Stimulated activated effector memory CD8-positive, alpha-beta T cell treated with anti-CD3 and anti-CD28 coated beads, Interleukin-12 subunit alpha, Interleukin-12 subunit beta, amount 100 ng/mL, for 72 hours (primary cell): Measurements from ENCODE around the gene TTN.

Experiments
- ATAC-seq: fragments of 150-1000 bp; cut with Tn5 transposase; 2 replicates; pipeline ENCODE4 v1.10.0; 2021
- DNase-seq, 2 donors: peaks; one replicate each; pipeline ENCODE4 v3.0.0; 2021 to 2022; ENCODE audit warnings: low spot score in 2 of 2
- H3K27ac Mint-ChIP-seq: one replicate; pipeline ENCODE4 v1.8.0; 2022; ENCODE audit warnings: mild to moderate bottlenecking, mixed read lengths
- H3K36me3 Mint-ChIP-seq: one replicate; pipeline ENCODE4 v1.8.0; 2022; ENCODE audit warnings: mild to moderate bottlenecking, mixed read lengths
- H3K4me1 Mint-ChIP-seq: one replicate; pipeline ENCODE4 v1.8.0; 2022; ENCODE audit warnings: mixed read lengths
- H3K4me3 Mint-ChIP-seq: one replicate; pipeline ENCODE4 v1.8.0; 2022; ENCODE audit warnings: mild to moderate bottlenecking, mixed read lengths
- H3K9me3 Mint-ChIP-seq: one replicate; pipeline ENCODE4 v1.8.0; 2022; ENCODE audit warnings: mixed read lengths

TTN gene

DNA sequence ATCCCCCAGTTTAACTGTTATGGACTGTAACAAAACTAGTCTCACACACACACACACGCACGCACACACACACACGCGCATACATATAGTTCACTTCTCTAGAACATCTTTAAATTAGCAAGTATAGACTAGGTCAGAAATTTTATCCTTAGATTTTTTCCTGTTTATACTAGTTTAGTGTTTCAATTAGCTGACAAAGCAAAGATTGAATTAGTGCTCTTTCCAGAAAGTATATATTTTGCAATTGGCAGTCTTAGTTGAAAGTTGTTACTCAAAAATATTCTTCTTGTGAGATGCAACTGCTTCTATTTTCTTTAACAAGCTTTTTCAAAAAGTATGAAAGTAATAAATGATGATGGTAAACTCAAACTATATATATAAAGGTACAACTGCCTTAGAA, 304.5 kb downstream of the TTN start:
- no peak overlapping the region for H3K27ac Mint-ChIP-seq
- H3K4me1 Mint-ChIP-seq: peaks cover 7% of the 10 kb centered on the region
- H3K4me3 Mint-ChIP-seq: no peak overlapping the region
- H3K36me3 Mint-ChIP-seq: peaks cover 98% of the 10 kb centered on the region
- H3K9me3 Mint-ChIP-seq: no peaks in the 10 kb centered on the region
- DNase-seq (no peak), ATAC-seq (no peak)

DNA sequence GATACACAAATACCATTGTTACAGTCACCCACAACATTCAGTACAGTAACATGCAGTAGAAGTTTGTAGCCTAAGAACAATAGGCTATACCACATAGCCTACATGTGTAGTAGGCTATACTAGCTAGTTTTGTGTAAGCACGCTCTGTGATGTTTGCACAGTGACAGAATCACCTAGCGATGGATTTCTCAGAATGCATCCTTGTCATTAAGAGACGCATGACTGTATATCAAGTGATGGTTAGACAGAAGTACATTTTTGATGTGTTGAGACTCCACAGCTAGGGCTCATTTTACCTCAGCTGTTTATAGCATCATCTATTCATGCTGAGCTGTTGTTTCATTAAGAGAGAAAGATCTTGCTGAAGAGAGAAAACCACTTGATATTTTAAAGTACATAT, 307.6 kb downstream of the TTN start:
- H3K27ac Mint-ChIP-seq: peak overlapping the region; percentile 6
- H3K4me1 Mint-ChIP-seq: no peaks in the 10 kb centered on the region
- peaks cover 100% of the 10 kb centered on the region for H3K36me3 Mint-ChIP-seq
- ATAC-seq (peak; percentile 82), DNase-seq (no peak)
- no peaks in the 10 kb centered on the region for H3K9me3 Mint-ChIP-seq
- no peak overlapping the region for H3K4me3 Mint-ChIP-seq

DNA sequence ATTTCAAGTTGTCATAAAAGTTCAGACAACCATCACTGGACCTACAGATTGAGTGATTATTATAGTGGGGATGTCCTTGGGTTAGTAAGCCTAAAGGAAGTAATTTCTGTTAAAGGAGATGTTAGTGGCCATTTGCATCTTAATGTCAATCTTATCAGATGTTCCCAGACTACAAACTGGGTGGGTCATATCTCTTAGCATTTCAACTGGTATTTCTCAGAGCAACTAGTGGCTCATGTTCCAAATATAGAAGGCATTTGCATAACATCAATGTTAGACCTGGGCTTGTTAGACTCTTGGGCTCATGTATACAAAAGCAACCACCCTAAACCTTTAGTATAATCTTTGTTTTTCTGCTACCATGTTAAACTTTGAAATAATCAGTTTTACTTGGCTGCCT, 309.1 kb downstream of the TTN start:
- H3K9me3 Mint-ChIP-seq: no peaks in the 10 kb centered on the region
- H3K4me1 Mint-ChIP-seq: no peaks in the 10 kb centered on the region

DNA sequence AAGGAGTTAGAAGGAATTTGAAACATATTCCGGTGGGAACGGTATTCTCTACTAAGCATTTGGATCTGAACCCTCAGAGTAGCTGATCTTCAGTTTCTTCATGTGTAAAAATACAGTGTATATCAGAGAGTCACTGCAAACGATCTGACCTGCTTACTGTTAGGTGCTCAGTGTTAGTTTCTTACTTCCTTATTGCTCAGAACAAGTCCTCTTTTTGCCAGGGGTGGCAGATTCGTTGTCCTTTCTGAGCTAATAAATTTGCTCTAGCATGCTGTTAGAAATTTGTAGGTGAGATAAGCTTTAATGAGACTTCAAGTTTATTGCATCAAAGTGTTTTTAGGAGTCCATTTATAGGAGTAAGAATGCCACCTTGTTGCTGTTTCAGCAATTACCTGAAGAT, 311.2 kb downstream of the TTN start:
- no peak for ATAC-seq
- H3K4me1 Mint-ChIP-seq: no peaks in the 10 kb centered on the region
- H3K27ac Mint-ChIP-seq: no peak overlapping the region
- peaks cover 100% of the 10 kb centered on the region for H3K36me3 Mint-ChIP-seq
- H3K9me3 Mint-ChIP-seq: no peaks in the 10 kb centered on the region
- DNase-seq: no peak
- H3K4me3 Mint-ChIP-seq: no peak overlapping the region

More for the DNA sequence above, 309.1 kb downstream of the TTN start:
- Mint-ChIP-seq H3K27ac (no peak overlapping the region), H3K36me3 (peaks cover 100% of the 10 kb centered on the region), H3K4me3 (no peak overlapping the region)
- no peak for ATAC-seq
- no peak for DNase-seq

DNA sequence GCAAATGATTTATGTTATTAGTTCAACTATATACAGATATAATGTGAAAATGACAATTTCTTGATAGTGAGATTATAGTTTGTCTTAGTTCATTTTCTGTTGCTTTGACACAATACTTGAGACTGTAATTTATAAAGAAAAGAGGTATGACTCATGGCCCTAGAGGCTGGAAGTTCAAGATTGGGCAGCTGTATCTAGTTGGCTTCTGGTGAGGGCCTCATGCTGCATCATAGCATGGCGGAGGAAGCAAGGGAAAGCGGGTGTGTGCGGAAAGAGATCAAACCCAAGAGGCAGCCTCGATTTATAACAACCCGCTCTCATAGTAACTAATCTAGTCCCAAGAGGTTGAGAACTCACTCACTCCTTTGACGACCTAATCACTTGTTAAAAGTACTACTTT, 315.6 kb downstream of the TTN start:
- no peak overlapping the region for H3K4me3 Mint-ChIP-seq
- ATAC-seq: no peak
- H3K36me3 Mint-ChIP-seq: peaks cover 98% of the 10 kb centered on the region
- H3K9me3 Mint-ChIP-seq: no peaks in the 10 kb centered on the region
- H3K27ac Mint-ChIP-seq: no peak overlapping the region
- DNase-seq: no peak
- H3K4me1 Mint-ChIP-seq: peaks cover 29% of the 10 kb centered on the region

DNA sequence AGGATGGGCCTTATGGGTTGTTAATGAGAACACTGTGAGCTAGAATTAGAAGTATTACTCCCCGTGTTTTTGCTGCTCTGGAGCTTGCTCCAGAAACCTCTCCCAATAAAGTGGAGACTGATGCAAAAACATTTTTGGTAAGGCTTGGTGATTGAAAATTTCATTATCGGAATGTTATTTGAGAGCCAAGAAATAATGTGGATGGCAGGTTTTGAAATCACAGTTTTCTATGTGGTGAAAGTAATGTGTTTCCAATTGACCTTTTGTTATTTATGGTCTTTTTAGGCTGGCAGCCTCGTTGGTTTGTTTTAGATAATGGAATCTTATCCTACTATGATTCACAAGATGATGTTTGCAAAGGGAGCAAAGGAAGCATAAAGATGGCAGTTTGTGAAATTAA, 321.9 kb downstream of the TTN start:
- no peak for ATAC-seq
- H3K36me3 Mint-ChIP-seq: peaks cover 52% of the 10 kb centered on the region
- peaks cover 65% of the 10 kb centered on the region for H3K4me1 Mint-ChIP-seq
- DNase-seq: no peak
- H3K9me3 Mint-ChIP-seq: no peaks in the 10 kb centered on the region
- no peak overlapping the region for H3K27ac Mint-ChIP-seq
- H3K4me3 Mint-ChIP-seq: no peak overlapping the region

DNA sequence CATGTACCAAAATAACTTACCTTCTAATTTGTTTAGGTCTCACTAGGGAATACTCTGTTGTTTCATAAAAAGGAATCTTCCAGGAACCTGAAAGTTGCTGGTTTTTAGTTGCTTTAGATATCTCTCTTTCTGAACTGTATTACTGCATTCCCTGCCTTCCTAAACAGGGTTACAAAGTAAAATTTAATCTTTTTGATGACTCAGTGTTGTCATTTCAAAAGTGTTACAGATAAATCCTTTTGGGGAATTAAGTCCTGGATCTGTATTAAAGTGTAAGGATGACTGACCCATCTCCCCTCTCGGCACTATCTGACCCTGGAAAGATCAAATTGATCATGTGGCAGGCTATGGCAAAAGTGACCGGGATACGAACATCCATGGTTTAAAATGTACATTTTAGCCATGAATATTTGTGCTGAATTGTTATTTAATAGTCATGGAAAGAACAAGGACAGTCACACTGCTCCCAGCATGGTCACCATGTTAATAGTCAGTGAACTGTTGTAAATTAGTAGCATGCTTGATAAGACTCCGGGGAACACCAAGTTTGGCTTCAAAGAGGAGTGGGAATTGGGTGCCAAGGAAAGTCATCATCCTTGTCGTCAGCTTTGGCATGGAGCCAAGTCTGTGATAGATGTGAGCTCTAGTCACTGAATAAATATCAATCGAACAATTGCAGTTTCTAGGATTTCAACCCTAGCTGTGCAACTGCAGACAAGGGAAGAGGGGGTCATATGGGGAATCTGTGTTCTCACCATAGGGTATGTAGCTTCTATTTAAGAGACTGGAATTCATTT, 322.8 kb downstream of the TTN start:
- Mint-ChIP-seq H3K4me1 (peaks cover 62% of the 10 kb centered on the region), H3K27ac (no peak overlapping the region), H3K36me3 (peaks cover 42% of the 10 kb centered on the region), H3K9me3 (no peaks in the 10 kb centered on the region), H3K4me3 (no peak overlapping the region)
- no peak for DNase-seq
- ATAC-seq: no peak

DNA sequence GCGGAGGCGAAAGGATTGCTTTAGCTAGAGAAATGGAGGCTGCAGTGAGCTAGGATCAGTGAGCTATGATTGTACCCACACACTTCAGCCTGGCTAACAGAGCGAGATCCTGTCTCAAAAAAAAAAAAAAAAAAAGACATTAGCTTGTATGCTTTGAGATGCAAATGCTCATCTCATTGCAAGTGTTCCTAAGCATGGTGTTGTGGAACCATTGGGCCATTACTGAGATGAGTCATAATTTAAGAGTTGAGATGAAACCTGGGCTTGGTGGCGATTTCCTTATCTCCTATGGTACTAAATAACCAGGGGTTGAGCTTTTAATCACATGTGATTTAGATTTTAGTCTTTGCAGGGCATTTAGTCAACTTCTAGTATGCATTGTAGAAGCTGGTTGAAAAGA, 324.8 kb downstream of the TTN start:
- DNase-seq (no peak), ATAC-seq (no peak)
- Mint-ChIP-seq H3K27ac (no peak overlapping the region), H3K9me3 (no peaks in the 10 kb centered on the region), H3K4me3 (peak overlapping the region; percentile 97), H3K36me3 (peaks cover 36% of the 10 kb centered on the region), H3K4me1 (peaks cover 57% of the 10 kb centered on the region)

DNA sequence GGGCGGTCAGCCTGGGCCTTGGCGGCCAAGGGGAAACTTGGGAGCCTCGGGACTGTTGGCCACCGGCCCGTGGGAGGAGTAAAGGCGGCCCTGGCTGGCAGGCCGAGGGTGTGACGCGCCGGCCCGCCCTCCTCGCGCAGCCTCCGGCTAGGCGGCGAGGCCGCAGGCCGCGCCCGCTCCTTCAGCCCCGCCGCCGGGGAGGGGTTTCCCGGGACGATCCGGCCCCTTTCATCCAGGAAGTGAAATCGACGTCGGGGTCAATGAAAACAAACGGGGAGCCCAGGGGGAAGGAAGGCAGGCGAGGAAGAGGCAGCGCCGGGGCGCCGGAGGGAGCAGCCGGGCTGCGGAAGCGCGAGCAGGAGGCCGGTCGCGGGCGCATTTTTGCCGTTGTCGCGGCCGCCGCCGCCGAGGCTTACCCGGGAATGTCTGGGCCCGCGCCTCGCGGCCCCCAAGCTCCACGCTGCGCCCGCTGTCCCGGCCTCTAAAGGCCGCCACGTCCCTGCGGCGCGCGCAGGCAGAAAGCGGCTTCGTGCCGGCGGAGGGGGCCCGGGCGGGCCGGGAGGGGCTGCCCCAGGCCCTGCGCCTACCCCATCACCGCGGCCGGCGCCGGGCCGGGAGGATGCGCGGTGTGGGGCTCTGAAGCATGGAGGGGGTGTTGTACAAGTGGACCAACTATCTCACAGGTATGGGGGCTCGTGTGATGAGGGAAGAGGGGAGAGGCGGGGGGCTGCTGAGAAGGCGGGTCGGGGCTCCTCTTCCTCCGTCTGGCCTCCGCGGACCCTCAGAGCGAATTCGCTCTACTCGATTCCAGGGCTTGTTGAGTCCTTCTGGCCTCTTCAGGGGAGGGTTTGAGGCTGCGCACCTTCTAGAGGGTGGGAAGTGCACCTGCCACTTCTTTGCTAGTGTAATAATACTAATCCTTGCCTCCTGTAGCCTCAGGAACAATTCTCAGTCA, 326.7 kb downstream of the TTN start, which contains the start of gene PLEKHA3:
Gene PLEKHA3 (plus strand): TSS at position 231 of the 955 bp plus-strand sequence. CDS start 413 bp downstream, at position 644.
- Mint-ChIP-seq H3K4me1 (peaks cover 44% of the 10 kb centered on the region), H3K4me3 (peak within 1 kb of the TSS; percentile 97), H3K9me3 (no peaks in the 10 kb centered on the region), H3K36me3 (peaks cover 17% of the 10 kb centered on the region), H3K27ac (peak within 1 kb of the TSS; percentile 97)
- ATAC-seq (peak; percentile 78), DNase-seq (peak; percentile 66 to 92)

DNA sequence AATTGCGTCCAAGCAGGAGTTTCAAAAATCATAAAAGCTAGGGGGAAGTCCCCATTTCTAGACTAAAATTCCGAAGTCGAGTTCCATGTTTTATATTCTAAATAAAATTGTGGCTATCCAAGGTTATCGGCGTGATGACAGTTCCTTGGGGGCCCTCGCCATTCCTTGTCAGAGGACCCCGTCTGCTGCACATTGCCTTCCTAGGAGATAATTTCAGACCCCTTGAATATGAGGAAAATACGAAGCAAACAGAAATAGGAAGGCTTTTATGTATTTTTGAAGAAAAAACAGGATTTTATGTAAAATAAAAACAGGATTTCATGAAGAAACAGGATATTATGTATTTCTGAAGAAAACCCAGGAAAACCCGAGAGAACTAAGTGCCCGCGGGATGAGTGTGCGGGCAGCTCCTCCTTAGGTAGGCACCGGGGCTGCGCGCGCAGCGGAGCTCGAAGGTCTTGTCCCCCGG, 327.4 kb downstream of the TTN start:
- Mint-ChIP-seq H3K4me3 (peak overlapping the region; percentile 97), H3K9me3 (no peaks in the 10 kb centered on the region), H3K27ac (peak overlapping the region; percentile 97), H3K4me1 (peaks cover 43% of the 10 kb centered on the region), H3K36me3 (peaks cover 12% of the 10 kb centered on the region)
- DNase-seq (no peak), ATAC-seq (no peak)

DNA sequence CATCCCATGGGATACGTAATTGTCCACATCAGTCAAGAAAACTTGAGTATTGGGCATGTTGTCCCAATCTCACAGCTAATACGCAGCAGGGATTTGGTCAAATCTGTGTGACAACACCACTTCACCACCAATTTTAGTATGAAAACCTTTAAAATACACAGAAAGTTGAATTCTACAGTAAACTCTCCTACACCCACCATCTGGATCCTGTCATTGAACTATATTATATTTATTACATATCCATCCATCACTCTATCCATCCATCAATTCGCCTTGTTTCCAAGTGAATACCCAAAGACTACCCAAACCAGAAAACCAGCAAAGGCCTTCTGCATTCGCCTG, 328.0 kb downstream of the TTN start:
- ATAC-seq (no peak), DNase-seq (no peak)
- H3K36me3 Mint-ChIP-seq: peaks cover 12% of the 10 kb centered on the region
- H3K4me1 Mint-ChIP-seq: peaks cover 37% of the 10 kb centered on the region
- H3K27ac Mint-ChIP-seq: peak overlapping the region; percentile 97
- H3K4me3 Mint-ChIP-seq: peak overlapping the region; percentile 97
- no peaks in the 10 kb centered on the region for H3K9me3 Mint-ChIP-seq

DNA sequence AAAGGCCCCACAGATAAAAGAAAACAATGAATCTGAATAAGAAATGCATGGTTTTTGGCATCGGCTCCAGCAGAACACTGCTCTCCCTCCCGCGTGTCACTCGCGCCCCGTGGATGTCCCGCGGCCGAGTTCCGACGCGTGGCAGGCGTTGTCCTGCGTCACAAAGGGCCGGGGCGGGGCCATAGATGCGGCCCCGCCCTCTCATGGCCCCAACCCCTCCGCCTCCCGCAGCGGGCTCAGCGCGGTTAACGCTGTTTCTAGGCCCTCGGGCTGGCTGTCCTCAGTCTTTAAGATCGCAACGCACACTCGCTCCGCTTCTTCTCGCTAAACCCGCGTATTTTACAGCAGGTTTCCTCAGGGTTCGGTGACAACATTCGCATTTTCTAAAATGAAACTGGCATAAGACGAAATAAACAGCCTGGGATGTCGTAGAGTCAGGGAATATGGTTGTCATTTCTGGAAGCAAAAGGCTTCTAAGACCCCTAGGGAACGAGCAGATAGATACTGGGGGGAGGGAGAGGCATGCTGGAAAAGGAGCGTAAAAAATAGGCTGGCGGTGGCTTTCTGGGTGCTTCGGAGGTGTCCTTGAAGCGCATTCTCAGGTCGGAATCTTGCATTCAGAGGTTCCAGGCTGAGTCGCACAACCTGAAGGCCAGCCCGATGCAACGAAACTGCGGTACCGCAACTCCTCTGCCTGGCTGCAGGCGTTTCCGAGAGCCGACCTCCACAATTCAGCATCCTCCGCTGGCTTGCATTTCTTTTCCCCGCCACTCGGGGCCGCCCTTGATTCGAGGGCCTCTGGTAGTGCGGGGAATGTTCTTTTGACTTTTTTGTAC, 328.6 kb downstream of the TTN start, which contains the start of gene FKBP7:
Gene FKBP7 (minus strand): TSS at position 162 of the 836 bp plus-strand sequence. CDS start 101 bp downstream, at position 61.
- Mint-ChIP-seq H3K4me1 (peaks cover 35% of the 10 kb centered on the region), H3K36me3 (peaks cover 12% of the 10 kb centered on the region), H3K4me3 (peak within 1 kb of the TSS; percentile 97)

DNA sequence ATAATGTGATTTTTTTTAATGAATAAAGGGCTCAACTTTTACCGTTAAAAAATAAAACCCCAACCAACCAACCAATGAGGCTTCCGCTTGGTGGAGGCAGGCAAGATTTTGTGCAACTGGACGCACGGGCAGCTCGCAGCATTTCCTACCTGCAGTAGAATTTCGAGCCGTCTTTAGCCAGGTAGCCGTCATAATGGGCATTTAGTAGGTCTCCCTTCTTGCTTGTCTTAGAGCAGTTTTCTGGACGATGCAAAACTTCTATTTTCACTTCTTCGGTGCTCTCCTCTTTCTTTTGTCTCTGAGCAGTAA, 329.1 kb downstream of the TTN start:
- peaks cover 35% of the 10 kb centered on the region for H3K4me1 Mint-ChIP-seq
- no peak for ATAC-seq

More for the DNA sequence above, 328.6 kb downstream of the TTN start, which contains the start of gene FKBP7:
- Mint-ChIP-seq H3K27ac (peak within 1 kb of the TSS; percentile 97), H3K9me3 (no peaks in the 10 kb centered on the region)
- ATAC-seq (peak; percentile 86), DNase-seq (peak; percentile 61 to 87)

DNA sequence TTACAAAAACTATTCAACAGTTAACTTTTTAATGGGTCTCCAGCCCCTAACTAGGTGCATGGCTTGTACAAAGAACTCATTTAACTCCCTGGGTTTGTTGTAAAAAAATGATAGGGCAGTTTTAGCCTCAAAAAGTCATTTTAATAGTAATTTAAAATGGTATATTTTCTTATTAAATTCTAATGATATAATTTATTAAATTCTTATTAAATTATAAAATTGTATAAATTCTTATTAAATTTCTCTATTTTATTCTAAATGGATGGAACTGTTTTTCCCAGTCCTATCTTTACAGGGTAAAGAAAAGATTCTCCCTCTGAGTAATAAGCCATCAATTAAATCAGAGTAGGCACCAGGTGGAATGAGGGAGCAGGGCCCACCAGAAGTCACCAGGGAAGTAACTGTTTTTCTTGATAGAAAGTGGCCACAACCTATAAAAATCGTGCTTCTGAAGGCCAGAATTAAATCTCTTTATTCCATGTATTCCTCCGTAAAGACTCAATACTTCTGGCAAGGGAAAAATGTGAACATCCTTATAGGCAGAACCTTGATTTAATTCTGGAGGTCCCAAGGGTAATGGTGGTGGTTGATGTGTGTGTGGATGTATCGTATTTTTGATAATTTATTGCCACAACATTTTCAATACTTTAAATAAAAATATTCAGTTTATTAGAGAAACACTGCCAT, 329.6 kb downstream of the TTN start:
- H3K9me3 Mint-ChIP-seq: no peaks in the 10 kb centered on the region
- H3K4me3 Mint-ChIP-seq: peak overlapping the region; percentile 97
- DNase-seq (no peak), ATAC-seq (no peak)
- peak overlapping the region; percentile 97 for H3K27ac Mint-ChIP-seq
- H3K36me3 Mint-ChIP-seq: peaks cover 12% of the 10 kb centered on the region
- peaks cover 31% of the 10 kb centered on the region for H3K4me1 Mint-ChIP-seq

More for the DNA sequence above, 329.1 kb downstream of the TTN start:
- peaks cover 12% of the 10 kb centered on the region for H3K36me3 Mint-ChIP-seq
- peak overlapping the region; percentile 97 for H3K27ac Mint-ChIP-seq
- peak in 1 of 2 donors; percentile 6 for DNase-seq
- no peaks in the 10 kb centered on the region for H3K9me3 Mint-ChIP-seq
- peak overlapping the region; percentile 97 for H3K4me3 Mint-ChIP-seq
